ENCODE results near the gene ZNF32. TPM values are rescaled to one million over a fixed set of nuclear protein-coding genes. Genes with fewer than 3 reads are reported as not detected.

The ZNF32 gene
- total and polyA plus RNA-seq, 4 donors, result 21.4 to 60.8 (median 30.8) TPM

DNA sequence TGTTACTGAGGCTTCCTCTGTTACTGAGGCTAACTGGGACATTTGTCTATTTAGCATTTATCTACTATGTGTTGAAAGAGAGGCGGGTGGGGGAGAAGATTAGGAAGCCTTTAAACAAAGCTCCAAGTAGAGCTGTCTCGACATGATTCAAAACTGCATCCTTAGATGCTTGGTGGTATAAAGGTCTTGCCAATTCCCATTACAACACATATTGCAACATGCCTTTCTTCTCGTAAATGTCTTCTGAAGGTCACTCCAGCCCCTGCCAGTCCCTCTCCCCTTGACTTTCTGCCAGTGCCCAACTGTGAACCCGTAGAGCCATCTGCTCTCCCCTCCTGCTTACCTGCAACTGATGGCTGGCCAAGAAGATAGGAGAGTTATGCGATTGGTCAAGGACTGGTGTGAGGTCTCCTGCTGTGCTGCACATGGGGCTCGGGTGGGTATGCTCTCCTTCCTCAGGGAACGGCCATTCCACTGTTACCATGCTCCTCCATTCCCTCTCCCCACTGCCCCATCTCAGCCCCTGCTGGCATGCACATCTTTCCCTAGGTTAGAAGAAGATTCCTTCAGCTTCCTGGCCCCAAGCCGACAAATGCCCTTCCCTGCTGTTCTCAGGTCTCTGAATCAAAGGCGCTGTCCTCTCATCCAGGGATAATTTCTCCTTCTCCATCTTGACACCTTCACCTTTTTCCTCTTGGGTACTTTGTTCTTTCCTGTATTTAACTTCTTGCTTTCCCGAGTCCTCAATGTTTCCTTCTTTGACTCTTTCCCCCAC lies 43.6 kb upstream of the ZNF32 start:
- H3K4me1 ChIP-seq (ENCODE audit: control insufficient read depth in 5 of 5, insufficient read depth in 5 of 5, low read length in 5 of 5), result peaks cover 0 to 32% (median 8%) of the 10 kb centered on the region in 5 donors
- no peak overlapping the region for H3K27ac ChIP-seq (ENCODE audit: low read depth in 1 of 2, low read length in 1 of 2)
- DNase-seq (peak in 2 of 3 donors; percentile 76 to 89), ATAC-seq (ENCODE audit: insufficient read depth, low FRiP score) (no peak)
- H3K36me3 ChIP-seq (ENCODE audit: control insufficient read depth in 4 of 4, insufficient read depth in 4 of 4, low read length in 4 of 4), result no peaks in the 10 kb centered on the region
- no peak overlapping the region for H3K4me3 ChIP-seq
- H3K27me3 ChIP-seq (ENCODE audit: control insufficient read depth in 3 of 3, insufficient read depth in 3 of 3, low read length in 2 of 3), result peaks cover 0 to 21% (median 0%) of the 10 kb centered on the region in 3 donors
- no peaks in the 10 kb centered on the region for H3K9me3 ChIP-seq (ENCODE audit: control insufficient read depth in 4 of 4, insufficient read depth in 3 of 4, low read length in 3 of 4)
- TF ChIP-seq, protein P1, sequence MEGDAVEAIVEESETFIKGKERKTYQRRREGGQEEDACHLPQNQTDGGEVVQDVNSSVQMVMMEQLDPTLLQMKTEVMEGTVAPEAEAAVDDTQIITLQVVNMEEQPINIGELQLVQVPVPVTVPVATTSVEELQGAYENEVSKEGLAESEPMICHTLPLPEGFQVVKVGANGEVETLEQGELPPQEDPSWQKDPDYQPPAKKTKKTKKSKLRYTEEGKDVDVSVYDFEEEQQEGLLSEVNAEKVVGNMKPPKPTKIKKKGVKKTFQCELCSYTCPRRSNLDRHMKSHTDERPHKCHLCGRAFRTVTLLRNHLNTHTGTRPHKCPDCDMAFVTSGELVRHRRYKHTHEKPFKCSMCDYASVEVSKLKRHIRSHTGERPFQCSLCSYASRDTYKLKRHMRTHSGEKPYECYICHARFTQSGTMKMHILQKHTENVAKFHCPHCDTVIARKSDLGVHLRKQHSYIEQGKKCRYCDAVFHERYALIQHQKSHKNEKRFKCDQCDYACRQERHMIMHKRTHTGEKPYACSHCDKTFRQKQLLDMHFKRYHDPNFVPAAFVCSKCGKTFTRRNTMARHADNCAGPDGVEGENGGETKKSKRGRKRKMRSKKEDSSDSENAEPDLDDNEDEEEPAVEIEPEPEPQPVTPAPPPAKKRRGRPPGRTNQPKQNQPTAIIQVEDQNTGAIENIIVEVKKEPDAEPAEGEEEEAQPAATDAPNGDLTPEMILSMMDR (IDR thresholded peaks at IDR 0.05; ENCODE audit: control extremely low read depth, extremely low read depth), result no peak
- no peak overlapping the region for H3K9ac ChIP-seq (ENCODE audit: insufficient read depth in 1 of 2, low read length in 2 of 2)
- WGBS, 2 donors, result 69 to 73% methylated on average over 10 of the region's 10 CpGs

DNA sequence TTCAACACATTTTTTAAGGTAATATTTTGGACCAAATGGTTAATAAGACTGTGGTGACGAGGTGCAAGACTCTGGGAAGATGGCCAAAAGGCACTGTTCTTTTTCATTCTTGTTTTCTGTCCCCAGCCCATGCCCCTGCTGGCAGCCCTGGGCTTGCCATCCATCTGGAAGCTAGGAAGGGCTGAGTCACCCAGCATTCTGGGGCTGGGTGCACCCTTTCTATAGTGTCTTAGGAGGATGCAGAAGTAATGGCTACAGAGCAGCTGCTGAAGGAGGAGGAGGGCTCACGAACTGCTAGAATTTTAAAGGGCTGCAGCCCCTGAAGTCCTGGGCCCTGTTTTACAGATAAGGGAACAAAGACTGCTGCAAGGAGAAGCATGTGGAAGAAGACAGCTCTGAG lies 42.8 kb upstream of the ZNF32 start:
- H3K27me3 ChIP-seq (ENCODE audit: control insufficient read depth in 3 of 3, insufficient read depth in 3 of 3, low read length in 2 of 3), result peaks cover 0 to 21% (median 0%) of the 10 kb centered on the region in 3 donors
- DNase-seq (no peak), ATAC-seq (ENCODE audit: insufficient read depth, low FRiP score) (no peak)
- H3K36me3 ChIP-seq (ENCODE audit: control insufficient read depth in 4 of 4, insufficient read depth in 4 of 4, low read length in 4 of 4), result no peaks in the 10 kb centered on the region
- H3K4me1 ChIP-seq (ENCODE audit: control insufficient read depth in 5 of 5, insufficient read depth in 5 of 5, low read length in 5 of 5), result peaks cover 0 to 32% (median 7%) of the 10 kb centered on the region in 5 donors
- H3K4me3 ChIP-seq, result no peak overlapping the region
- H3K9ac ChIP-seq (ENCODE audit: insufficient read depth in 1 of 2, low read length in 2 of 2), result no peak overlapping the region
- no peaks in the 10 kb centered on the region for H3K9me3 ChIP-seq (ENCODE audit: control insufficient read depth in 4 of 4, insufficient read depth in 3 of 4, low read length in 3 of 4)
- WGBS, 2 donors, result 64 to 79% methylated on average over 2 of the region's 2 CpGs
- no peak overlapping the region for H3K27ac ChIP-seq (ENCODE audit: low read depth in 1 of 2, low read length in 1 of 2)
- TF ChIP-seq, protein P1 (IDR thresholded peaks at IDR 0.05; ENCODE audit: control extremely low read depth, extremely low read depth), result no peak

DNA sequence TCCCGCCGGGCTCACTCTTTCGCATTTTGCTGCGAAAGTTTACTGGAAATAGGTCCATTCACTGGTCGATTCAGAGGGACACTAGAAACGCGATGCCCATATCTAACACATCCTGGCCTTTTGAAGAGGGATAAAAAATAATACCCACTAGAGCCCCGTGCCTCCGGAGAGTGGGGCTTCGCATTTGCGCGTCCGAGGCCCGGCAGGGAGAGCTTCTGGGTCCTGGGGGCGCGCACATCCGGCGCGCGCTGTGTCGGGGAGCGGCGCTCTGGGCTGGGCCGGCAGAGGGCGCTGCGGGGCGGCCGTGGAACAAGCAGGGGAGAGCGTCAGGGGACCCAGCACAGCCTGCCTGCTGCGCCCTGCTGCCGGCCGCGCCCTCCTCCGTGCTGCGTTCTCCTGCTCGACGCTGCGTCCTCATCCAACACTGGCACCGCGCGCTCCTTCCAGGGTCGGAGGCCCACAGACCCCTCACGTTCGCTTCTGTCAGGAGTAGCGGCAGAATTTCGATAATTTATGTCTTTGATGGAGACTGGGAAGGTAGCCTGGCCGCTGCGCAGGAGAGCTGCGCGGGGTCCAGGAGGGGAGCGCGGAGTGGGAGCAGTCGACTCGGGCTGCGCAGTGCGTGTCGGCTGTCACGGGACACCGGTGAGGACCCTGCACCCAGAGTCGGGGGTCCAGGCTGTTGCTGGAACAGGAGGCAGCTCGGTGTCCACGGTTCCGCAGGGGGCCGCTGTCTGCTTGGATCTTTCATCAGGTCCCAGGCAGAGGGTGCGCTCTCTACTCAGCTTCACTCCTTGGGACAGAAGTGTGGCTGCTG lies 41.5 kb upstream of the ZNF32 start:
- ATAC-seq (ENCODE audit: insufficient read depth, low FRiP score) (peak; percentile 98), DNase-seq (peak; percentile 90 to 94 (median 93))
- H3K4me3 ChIP-seq, result peak overlapping the region; percentile 34
- TF ChIP-seq, protein P1 (IDR thresholded peaks at IDR 0.05; ENCODE audit: control extremely low read depth, extremely low read depth), result peak; percentile 86
- 2% methylated on average over 52 to 65 of the region's 65 CpGs for WGBS, 2 donors
- peak overlapping the region; percentile 35 to 59 for H3K9ac ChIP-seq (ENCODE audit: insufficient read depth in 1 of 2, low read length in 2 of 2)
- H3K27me3 ChIP-seq (ENCODE audit: control insufficient read depth in 3 of 3, insufficient read depth in 3 of 3, low read length in 2 of 3), result peaks cover 0 to 16% (median 0%) of the 10 kb centered on the region in 3 donors
- peak overlapping the region; percentile 52 to 77 for H3K27ac ChIP-seq (ENCODE audit: low read depth in 1 of 2, low read length in 1 of 2)
- H3K36me3 ChIP-seq (ENCODE audit: control insufficient read depth in 4 of 4, insufficient read depth in 4 of 4, low read length in 4 of 4), result no peaks in the 10 kb centered on the region
- H3K4me1 ChIP-seq (ENCODE audit: control insufficient read depth in 5 of 5, insufficient read depth in 5 of 5, low read length in 5 of 5), result peaks cover 0 to 32% (median 7%) of the 10 kb centered on the region in 5 donors
- H3K9me3 ChIP-seq (ENCODE audit: control insufficient read depth in 4 of 4, insufficient read depth in 3 of 4, low read length in 3 of 4), result no peaks in the 10 kb centered on the region

Measured in lung (tissue), 12 donors.